HG03565 (cell line): ENCODE measurements around the gene C1orf141.
"Not testable (repeated sequence)": the region's sequence is repeated elsewhere in the genome, so short reads cannot be mapped to it uniquely, and the experiment has no call there.

Experiments used
- ATAC-seq: cut with Tn5 transposase; IDR thresholded peaks from one replicate; pipeline ENCODE4 v1.9.1; 2021; ENCODE audit warnings: mild to moderate bottlenecking, moderate library complexity; ENCODE audit not compliant: unreplicated experiment

Gene C1orf141

GRCh38 chr1:67134695-67135094 lies at the start of gene C1orf141:
TSS of gene C1orf141 (minus strand) at chr1:67134970. CDS start at chr1:67127240, 7,730 bp downstream.
- ATAC-seq: no peak

- no peak for ATAC-seq
Observed at GRCh38 chr1:67175530-67176087, 40.8 kb upstream of the C1orf141 start.

- ATAC-seq: peak; percentile 37
Observed at GRCh38 chr1:67174716-67175284, 40.0 kb upstream of the C1orf141 start.

DNA sequence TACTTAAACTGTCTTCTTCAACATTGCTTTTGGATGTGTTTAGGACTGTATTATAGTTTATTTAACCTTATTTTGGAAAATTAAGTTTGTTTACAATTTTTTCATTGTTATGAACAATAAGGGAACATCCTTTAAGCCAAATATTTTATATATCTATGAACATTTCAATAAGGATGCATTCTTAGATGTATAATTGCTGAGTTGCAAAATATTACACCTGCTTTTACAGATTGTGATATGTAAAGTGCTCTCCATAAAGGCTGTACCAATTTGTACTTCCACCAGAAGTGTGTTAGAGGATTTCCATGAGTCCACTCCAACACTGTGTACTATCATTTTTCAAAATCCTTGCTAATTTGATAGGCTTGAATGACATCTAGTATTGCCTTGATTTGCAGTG lies 39.2 kb upstream of the C1orf141 start:
- no peak for ATAC-seq

- peak; percentile 44 for ATAC-seq
Observed at GRCh38 chr1:67171978-67172377, 37.2 kb upstream of the C1orf141 start.

GRCh38 chr1:67171574-67171955 lies 36.8 kb upstream of the C1orf141 start:
- ATAC-seq: no peak

DNA sequence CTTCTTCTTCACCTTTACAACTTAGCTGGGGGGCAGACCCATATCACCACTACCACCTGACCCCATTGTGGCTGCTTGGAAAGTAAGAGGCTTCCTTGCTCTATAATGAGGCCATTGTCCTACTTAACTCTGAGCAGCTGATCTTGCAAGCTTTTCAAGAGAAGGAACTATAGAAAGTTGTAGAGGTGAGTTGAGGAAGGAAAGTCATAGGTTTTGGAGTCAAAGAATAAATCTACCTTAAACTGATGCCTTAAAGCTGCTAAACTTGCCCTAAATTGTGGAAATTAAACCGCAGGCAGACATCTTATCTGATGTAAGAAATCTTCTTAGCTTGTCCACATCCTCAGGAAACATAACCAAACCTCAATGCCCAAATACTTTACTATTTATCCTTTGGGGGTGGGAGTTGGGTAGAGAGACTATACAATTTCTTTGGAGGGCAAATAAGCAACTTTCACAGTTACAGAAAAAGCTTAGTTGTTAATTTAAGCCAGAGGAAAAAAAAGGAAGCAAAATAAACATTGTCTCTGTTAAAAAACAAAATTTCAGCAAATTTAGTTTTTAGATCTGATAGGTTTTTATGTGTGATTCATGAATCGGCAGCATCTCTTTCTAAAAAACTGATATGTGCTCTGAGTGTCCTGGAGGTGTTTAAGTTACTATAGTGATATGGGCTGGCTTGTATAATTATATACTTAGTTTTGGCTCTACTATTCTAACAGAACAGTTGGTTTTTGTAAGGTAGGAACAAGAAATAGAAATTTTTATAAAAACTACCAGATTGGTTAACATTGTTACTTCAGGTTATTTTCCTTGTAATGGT lies 36.2 kb upstream of the C1orf141 start:
- ATAC-seq: no peak

DNA sequence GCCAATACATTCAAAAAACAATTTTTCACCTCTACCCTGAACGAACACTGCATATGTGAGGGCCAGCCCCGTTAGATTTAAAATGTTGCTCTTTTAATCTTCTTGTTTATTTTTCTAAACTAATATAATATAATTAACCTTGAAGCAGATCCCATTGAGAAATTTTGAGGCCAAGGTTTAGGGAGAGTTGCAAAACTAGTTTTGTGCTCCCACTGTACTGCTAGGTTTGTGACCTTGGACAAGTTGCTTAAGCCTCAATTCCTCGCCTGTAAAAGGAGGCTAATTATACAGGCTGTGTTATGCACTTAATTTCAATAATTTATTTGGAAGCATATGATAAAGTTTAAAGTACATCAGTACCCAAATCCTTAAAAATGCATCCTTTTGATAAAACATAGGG lies 35.2 kb upstream of the C1orf141 start:
- no peak for ATAC-seq

DNA sequence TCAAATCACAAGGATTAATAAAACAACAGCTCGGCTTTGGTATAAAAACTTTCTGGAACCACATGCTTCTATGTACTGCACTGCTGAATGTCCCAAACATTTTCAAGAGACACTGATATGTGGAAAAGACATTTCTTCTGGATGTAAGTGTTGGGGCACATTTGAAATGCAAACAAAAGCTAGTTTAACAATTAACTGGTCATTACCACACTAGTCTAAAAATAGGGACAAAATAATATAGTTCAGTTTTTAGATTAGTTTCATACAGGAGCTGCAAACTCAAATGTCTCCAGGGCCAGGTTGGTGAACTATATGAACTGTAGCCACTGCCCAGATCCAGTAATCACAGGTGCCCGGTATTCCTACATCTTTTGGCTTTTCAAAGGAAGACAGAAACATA lies 34.7 kb upstream of the C1orf141 start:
- no peak for ATAC-seq

- ATAC-seq: peak; percentile 80
Observed at GRCh38 chr1:67166196-67166595, 31.4 kb upstream of the C1orf141 start, which contains the start of gene IL23R. TSS of gene IL23R (plus strand) at chr1:67166454. CDS start at chr1:67168121, 1,667 bp downstream.

- no peak for ATAC-seq
Observed at GRCh38 chr1:67165468-67166041, 30.8 kb upstream of the C1orf141 start.

- peak; percentile 63 for ATAC-seq
Observed at GRCh38 chr1:67162954-67163353, 28.2 kb upstream of the C1orf141 start.

DNA sequence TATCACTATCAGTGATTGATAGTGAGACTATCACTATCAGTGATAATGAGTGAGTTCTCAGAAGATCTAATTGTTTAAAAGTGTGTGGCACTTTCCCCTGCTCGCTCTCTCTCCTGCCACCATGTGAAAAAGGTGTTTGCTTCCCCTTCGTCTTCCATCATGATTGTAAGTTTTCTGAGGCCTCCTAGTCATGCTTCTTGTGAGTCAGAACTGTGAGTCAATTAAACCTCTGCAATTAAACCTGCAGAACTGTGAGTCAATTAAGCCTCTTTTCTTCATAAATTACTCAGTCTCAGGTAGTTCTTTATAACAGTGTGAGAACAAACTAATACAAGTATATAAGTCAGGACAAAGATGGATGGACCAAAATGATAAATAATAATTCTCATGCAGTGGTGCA lies 24.5 kb upstream of the C1orf141 start:
- ATAC-seq: no peak

- no peak for ATAC-seq
Observed at GRCh38 chr1:67158401-67158800, 23.6 kb upstream of the C1orf141 start.

DNA sequence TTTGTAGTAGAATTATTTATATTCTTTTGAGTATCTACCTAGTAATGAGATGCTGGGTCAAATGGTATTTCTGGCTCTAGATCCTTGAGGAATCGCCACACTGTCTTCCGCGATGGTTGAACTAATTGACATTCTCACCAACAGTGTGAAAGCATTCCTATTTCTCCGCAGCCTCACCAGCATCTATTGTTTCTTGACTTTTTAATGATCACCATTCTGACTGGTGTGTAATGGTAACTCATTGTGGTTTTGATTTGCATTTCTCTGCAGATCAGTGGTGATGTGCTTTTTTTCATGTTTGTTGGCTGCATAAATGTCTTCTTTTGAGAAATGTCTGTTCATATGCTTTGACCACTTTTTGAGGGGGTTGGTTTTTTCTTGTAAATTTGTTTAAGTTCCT lies 16.2 kb upstream of the C1orf141 start:
- no peak for ATAC-seq

DNA sequence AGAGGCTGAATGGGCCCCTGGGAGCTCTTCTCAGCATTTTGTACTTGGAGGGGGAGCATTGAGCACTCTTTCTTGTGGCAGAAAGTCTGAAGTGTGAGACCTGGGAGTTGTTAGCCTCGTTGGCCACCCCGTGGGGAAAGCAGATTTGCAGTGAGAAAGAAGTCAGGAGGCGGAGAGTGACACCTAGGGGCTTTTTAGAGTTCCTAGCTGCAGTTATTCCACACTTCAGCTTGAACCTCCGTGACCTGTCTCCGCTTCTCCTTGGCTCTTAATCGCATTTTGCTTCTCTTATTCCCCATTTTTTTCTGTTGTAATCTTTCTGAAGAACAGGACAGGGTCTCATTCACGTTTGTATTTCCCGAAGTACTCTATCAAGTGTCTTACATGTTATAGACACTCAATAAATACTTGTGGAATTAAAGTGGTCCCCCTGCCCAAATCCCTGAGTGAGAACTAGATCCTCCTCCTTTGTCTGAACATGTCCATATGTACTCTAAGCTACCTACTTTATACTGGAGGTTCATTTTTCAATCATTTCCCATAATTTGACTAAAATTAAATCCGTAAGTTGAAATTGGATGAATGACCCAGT lies 14.5 kb upstream of the C1orf141 start:
- ATAC-seq: peak; percentile 97

DNA sequence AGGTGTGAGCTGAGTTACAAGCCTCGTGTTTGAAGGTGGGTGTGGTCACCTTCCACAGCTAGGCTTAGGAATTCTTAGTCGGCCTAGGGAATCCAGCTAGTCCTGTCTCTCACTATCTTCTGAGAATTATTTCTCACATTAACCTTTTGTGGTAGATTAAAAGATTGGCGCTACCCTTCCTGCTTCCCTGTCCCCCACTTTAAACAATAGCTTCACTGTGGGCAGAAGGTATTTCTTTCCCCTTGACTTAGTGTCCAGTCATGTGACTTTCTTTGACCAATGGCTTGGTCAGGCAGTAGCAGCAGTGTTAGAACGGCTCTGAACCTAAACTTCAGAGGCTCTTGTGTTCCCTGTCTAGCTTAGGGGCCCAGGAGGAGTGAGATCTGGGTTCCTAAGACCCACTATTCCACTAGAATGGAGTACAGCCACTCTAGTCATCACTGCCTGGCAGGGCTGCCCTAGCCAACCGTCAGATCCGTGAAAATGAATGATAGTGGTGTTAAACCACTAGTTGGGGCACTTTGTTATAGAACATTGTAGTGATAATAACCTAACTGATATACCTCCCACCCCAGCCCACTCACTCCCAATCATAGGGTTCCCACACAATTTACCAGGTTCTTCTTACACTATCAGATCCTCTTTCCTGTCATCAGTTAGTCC lies 13.9 kb upstream of the C1orf141 start:
- peak; percentile 12 for ATAC-seq

DNA sequence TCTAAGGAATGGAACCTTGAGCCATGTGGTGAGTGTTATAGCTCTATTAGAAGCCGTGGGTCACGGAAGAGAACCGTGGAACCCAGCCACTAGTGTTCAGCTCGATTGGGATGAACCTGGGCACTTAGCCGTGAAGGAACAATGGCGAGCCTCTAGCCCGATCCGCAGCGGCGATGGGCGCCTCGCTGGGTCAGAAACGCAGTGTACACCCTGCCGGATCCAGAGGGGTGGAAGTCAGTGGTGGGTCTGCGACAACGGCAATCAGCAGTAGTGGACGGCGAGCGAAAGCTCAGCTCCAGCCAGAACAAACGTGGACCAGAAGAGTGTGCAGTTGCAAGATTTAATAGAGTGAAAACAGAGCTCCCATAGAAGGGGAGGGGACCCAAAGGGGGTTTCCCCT lies 13.2 kb upstream of the C1orf141 start:
- not testable (repeated sequence) for ATAC-seq

DNA sequence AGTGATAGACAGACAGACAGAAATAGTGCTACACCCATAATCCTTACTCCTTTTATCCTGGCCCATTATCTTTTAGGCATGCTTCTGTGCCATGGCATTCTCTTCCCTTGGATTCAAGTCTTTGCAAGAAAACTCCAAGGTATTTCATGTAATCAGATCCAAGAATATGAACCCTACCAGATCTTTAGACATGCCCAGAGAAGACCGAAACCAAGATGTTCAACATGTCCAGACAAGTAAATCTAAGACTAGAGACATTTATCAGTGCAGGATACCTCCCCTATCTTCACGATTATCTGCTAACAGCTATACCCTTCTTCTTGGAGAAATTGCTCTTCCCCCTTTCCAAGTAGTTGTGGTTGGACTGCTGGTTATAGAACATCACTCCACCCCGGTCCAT lies 11.8 kb upstream of the C1orf141 start:
- ATAC-seq: no peak

GRCh38 chr1:67146101-67146500 lies 11.3 kb upstream of the C1orf141 start:
- no peak for ATAC-seq

DNA sequence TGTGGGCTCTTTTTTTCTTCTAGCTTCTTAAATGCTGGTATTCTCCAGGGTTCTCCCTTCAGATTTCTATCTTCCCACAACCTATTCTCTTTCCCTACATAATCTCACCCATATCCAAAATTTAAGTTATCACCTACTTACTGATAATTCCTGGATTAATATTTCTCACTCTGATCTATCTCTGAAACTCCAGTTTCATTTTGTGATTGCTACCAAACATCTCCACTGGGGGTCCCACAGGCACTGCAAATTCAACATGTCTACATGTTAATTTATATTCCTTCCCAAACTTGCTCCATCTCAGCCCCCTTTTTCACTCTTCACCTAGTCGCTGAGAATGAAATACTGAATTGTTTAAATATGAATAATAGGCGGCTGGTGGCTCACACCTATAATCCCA lies 9.9 kb upstream of the C1orf141 start:
- ATAC-seq: no peak
